COLO668 (cell line): ENCODE measurements around the gene TIMM10.
A peak's percentile ranks its signal among the peaks of the same experiment; 100 is the strongest.
"Not testable (repeated sequence)": the region's sequence is repeated elsewhere in the genome, so short reads cannot be mapped to it uniquely, and the experiment has no call there.

ENCODE experiments used
- DNase-seq: peaks from one replicate; lab custom pipeline; 2025; ENCODE audit not compliant: unreplicated experiment; lab: John Stamatoyannopoulos, UW

Gene TIMM10

GRCh38 chr11:57542582-57542981, 12.0 kb upstream of the TIMM10 start:
- no peak for DNase-seq

GRCh38 chr11:57541169-57541568, 10.6 kb upstream of the TIMM10 start:
- no peak for DNase-seq

GRCh38 chr11:57539342-57539741, 8.8 kb upstream of the TIMM10 start:
- no peak for DNase-seq

- peak; percentile 7 for DNase-seq
Observed at GRCh38 chr11:57536947-57537619, 6.5 kb upstream of the TIMM10 start, which contains the start of gene SMTNL1. Gene SMTNL1, plus strand, starts transcription at chr11:57537595. Its CDS starts 5,048 bp downstream, at chr11:57542643.

- DNase-seq, result not testable (repeated sequence)
Observed at GRCh38 chr11:57534449-57534848, 3.9 kb upstream of the TIMM10 start.

GRCh38 chr11:57530215-57530595, 349 bp downstream of the TIMM10 start:
- peak; percentile 26 for DNase-seq

GRCh38 chr11:57529012-57529411, 1.5 kb downstream of the TIMM10 start:
- DNase-seq, result no peak

- peak; percentile 67 for DNase-seq
Observed at GRCh38 chr11:57527056-57527631, 3.4 kb downstream of the TIMM10 start.

- no peak for DNase-seq
Observed at GRCh38 chr11:57523419-57523818, 7.1 kb downstream of the TIMM10 start.

GRCh38 chr11:57521116-57521515, 9.4 kb downstream of the TIMM10 start:
- DNase-seq, result no peak

GRCh38 chr11:57516061-57516443, 14.5 kb downstream of the TIMM10 start:
- no peak for DNase-seq

- peak; percentile 72 for DNase-seq
Observed at GRCh38 chr11:57515332-57516060, 15.1 kb downstream of the TIMM10 start, which contains the start of gene SLC43A1. Gene SLC43A1, minus strand, starts transcription at chr11:57515702. Its CDS starts 1,591 bp downstream, at chr11:57514111.

- peak; percentile 83 for DNase-seq
Observed at GRCh38 chr11:57514538-57515331, 15.8 kb downstream of the TIMM10 start.

GRCh38 chr11:57513911-57514537, 16.5 kb downstream of the TIMM10 start:
- DNase-seq, result peak; percentile 68

GRCh38 chr11:57513452-57513795, 17.1 kb downstream of the TIMM10 start:
- no peak for DNase-seq

- no peak for DNase-seq
Observed at GRCh38 chr11:57512646-57513451, 17.7 kb downstream of the TIMM10 start.

GRCh38 chr11:57511741-57512430, 18.7 kb downstream of the TIMM10 start:
- no peak for DNase-seq

- DNase-seq, result no peak
Observed at GRCh38 chr11:57508341-57509170, 22.0 kb downstream of the TIMM10 start.

GRCh38 chr11:57506522-57506921, 24.0 kb downstream of the TIMM10 start:
- no peak for DNase-seq
